Keratinocyte (primary cell): ENCODE measurements around the gene FKBP1A.

Source experiments
- CTCF ChIP-seq, 3 experiments: IDR thresholded peaks in 1 of 3; conservative IDR thresholded peaks in 1 of 3; optimal IDR thresholded peaks in 1 of 3; 2 replicates in 2 of 3; 3 replicates in 1 of 3; pipeline versions ENCODE3 to v1.5.1; 2011; ENCODE audit warnings: low read length in 3 of 3, mild to moderate bottlenecking in 3 of 3, moderate library complexity in 2 of 3, control low read depth in 1 of 3, inconsistent platforms in 1 of 3; ENCODE audit not compliant: insufficient read depth in 2 of 3; ENCODE audit errors: extremely low read depth in 1 of 3
- EZH2 ChIP-seq: IDR thresholded peaks from one replicate; pipeline ENCODE4 v1.6.1; 2012; ENCODE audit warnings: inconsistent platforms, mild to moderate bottlenecking, low read length, moderate library complexity

- TF ChIP-seq CTCF (optimal IDR thresholded peaks at IDR 0.05 in 1 of 3, IDR thresholded peaks at IDR 0.05 in 1 of 3, conservative IDR thresholded peaks at IDR 0.05 in 1 of 3; ENCODE audit: extremely low read depth in 1 of 3, insufficient read depth in 2 of 3, low read length in 3 of 3) (no peak), EZH2 (no peak)
Observed at GRCh38 chr20:1378735-1379125, 14.1 kb downstream of the FKBP1A start.
